ENCODE results near the gene ANKRD33. TPM values are rescaled to one million over a fixed set of nuclear protein-coding genes. Genes with fewer than 3 reads are reported as not detected.

The ANKRD33 gene
- total RNA-seq, 1 experiment from 2014 or later: not detected

- ChIA-PET POLR2A (no interaction called here), CTCF (interaction anchor here (0.8 to 4.5 kb wide), 4 partner anchors 17 to 125 kb away, joined by 3 to 51 read pairs (median 5); no protein-coding TSS in a partner anchor)
- Histone ChIP-seq H3K27me3 (replicated peaks; ENCODE audit: control insufficient read depth, insufficient read depth, low read length) (no peaks in the 10 kb centered on the region), H3K4me3 (ENCODE audit: low read depth, low read length) (no peak overlapping the region), H3K36me3 (ENCODE audit: control insufficient read depth, insufficient read depth, low read length) (no peaks in the 10 kb centered on the region), H3K4me1 (peaks cover 17% of the 10 kb centered on the region; the same call in 1 of the 2 replicates), H3K9me3 (no peaks in the 10 kb centered on the region)
- BruUV-seq (replicated peaks): no TSS peak
- DNase-seq: peak in 1 of 2 experiments; percentile 28
- intact Hi-C loops (cut with micrococcal nuclease; ENCODE audit: unreplicated experiment): no loop called here
- Mint-ChIP-seq H3K27ac (ENCODE audit: unreplicated experiment) (no peak overlapping the region), H3K27me3 (ENCODE audit: insufficient read depth, unreplicated experiment) (no peaks in the 10 kb centered on the region), H3K36me3 (ENCODE audit: insufficient read depth, unreplicated experiment) (no peaks in the 10 kb centered on the region), H3K4me3 (ENCODE audit: unreplicated experiment) (no peak overlapping the region), H3K9me3 (ENCODE audit: unreplicated experiment) (no peaks in the 10 kb centered on the region), H3K4me1 (ENCODE audit: low read depth, unreplicated experiment) (peaks cover 7% of the 10 kb centered on the region)
- TF ChIP-seq CTCF (IDR thresholded peaks at IDR 0.05; ENCODE audit: insufficient read depth in 1 of 2, low read depth in 1 of 2, low read length in 1 of 2, severe bottlenecking in 1 of 2, unreplicated experiment in 1 of 2): no peak
Measured at GRCh38 chr12:51896236-51896635, 8.3 kb downstream of the ANKRD33 start.

GRCh38 chr12:51897181-51897580 lies 9.3 kb downstream of the ANKRD33 start:
- intact Hi-C loops (cut with micrococcal nuclease; ENCODE audit: unreplicated experiment): no loop called here
- no peaks in the 10 kb centered on the region for H3K9me3 Mint-ChIP-seq (ENCODE audit: unreplicated experiment)
- H3K27me3 Mint-ChIP-seq (ENCODE audit: insufficient read depth, unreplicated experiment): no peaks in the 10 kb centered on the region
- Histone ChIP-seq H3K36me3 (ENCODE audit: control insufficient read depth, insufficient read depth, low read length) (no peaks in the 10 kb centered on the region), H3K27me3 (replicated peaks; ENCODE audit: control insufficient read depth, insufficient read depth, low read length) (no peaks in the 10 kb centered on the region), H3K4me1 (peaks cover 14% of the 10 kb centered on the region; the same call in 1 of the 2 replicates), H3K4me3 (ENCODE audit: low read depth, low read length) (no peak overlapping the region), H3K9me3 (no peaks in the 10 kb centered on the region)
- H3K4me1 Mint-ChIP-seq (ENCODE audit: low read depth, unreplicated experiment): peaks cover 7% of the 10 kb centered on the region
- no TSS peak for BruUV-seq (replicated peaks)
- H3K27ac Mint-ChIP-seq (ENCODE audit: unreplicated experiment): no peak overlapping the region
- POLR2A ChIA-PET: no interaction called here
- no peaks in the 10 kb centered on the region for H3K36me3 Mint-ChIP-seq (ENCODE audit: insufficient read depth, unreplicated experiment)
- CTCF ChIA-PET: interaction anchor here (1.0 kb wide), 1 partner anchor 107 kb away, joined by 6 read pairs; no protein-coding TSS in a partner anchor
- H3K4me3 Mint-ChIP-seq (ENCODE audit: unreplicated experiment): no peak overlapping the region
- peak in 1 of 2 experiments; percentile 24 for DNase-seq
- no peak for TF ChIP-seq CTCF (IDR thresholded peaks at IDR 0.05; ENCODE audit: insufficient read depth in 1 of 2, low read depth in 1 of 2, low read length in 1 of 2, severe bottlenecking in 1 of 2, unreplicated experiment in 1 of 2)

GRCh38 chr12:51898506-51898905 lies 10.6 kb downstream of the ANKRD33 start:
- POLR2A ChIA-PET: no interaction called here
- no peaks in the 10 kb centered on the region for H3K27me3 Mint-ChIP-seq (ENCODE audit: insufficient read depth, unreplicated experiment)
- no peak for TF ChIP-seq CTCF (IDR thresholded peaks at IDR 0.05; ENCODE audit: insufficient read depth in 1 of 2, low read depth in 1 of 2, low read length in 1 of 2, severe bottlenecking in 1 of 2, unreplicated experiment in 1 of 2)
- intact Hi-C loops (cut with micrococcal nuclease; ENCODE audit: unreplicated experiment): no loop called here
- Histone ChIP-seq H3K4me3 (ENCODE audit: low read depth, low read length) (no peak overlapping the region), H3K9me3 (no peaks in the 10 kb centered on the region), H3K27me3 (replicated peaks; ENCODE audit: control insufficient read depth, insufficient read depth, low read length) (no peaks in the 10 kb centered on the region), H3K4me1 (peaks cover 14% of the 10 kb centered on the region; the same call in 1 of the 2 replicates), H3K36me3 (ENCODE audit: control insufficient read depth, insufficient read depth, low read length) (no peaks in the 10 kb centered on the region)
- CTCF ChIA-PET: no interaction called here
- BruUV-seq (replicated peaks): no TSS peak
- H3K27ac Mint-ChIP-seq (ENCODE audit: unreplicated experiment): no peak overlapping the region
- H3K4me1 Mint-ChIP-seq (ENCODE audit: low read depth, unreplicated experiment): peaks cover 7% of the 10 kb centered on the region
- no peak overlapping the region for H3K4me3 Mint-ChIP-seq (ENCODE audit: unreplicated experiment)
- H3K9me3 Mint-ChIP-seq (ENCODE audit: unreplicated experiment): no peaks in the 10 kb centered on the region
- no peaks in the 10 kb centered on the region for H3K36me3 Mint-ChIP-seq (ENCODE audit: insufficient read depth, unreplicated experiment)
- peak in 1 of 2 experiments; percentile 9 for DNase-seq

Data from Caco-2 (cell line).